Trophoblast cell (in vitro differentiated cells and primary cell): Measurements from ENCODE around the gene ITGB5.
"Not testable (repeated sequence)": the region's sequence is repeated elsewhere in the genome, so short reads cannot be mapped to it uniquely, and the experiment has no call there.

ENCODE experiments used
- DNase-seq, 2 donors: peaks; one replicate each; pipeline ENCODE4 v3.0.0-alpha.2; 2016
- H2AFZ ChIP-seq: 2 replicates; pipeline ENCODE4 v1.6.1; 2013; ENCODE audit warnings: low read length, moderate library complexity, mild to moderate bottlenecking; ENCODE audit not compliant: insufficient read depth, poor library complexity
- H2AK5ac ChIP-seq: 2 replicates; pipeline ENCODE4 v1.6.1; 2013; ENCODE audit warnings: mild to moderate bottlenecking, low read length
- H2BK120ac ChIP-seq: 2 replicates; pipeline ENCODE4 v1.6.1; 2013; ENCODE audit warnings: low read length, mild to moderate bottlenecking, moderate library complexity; ENCODE audit not compliant: insufficient read depth, poor library complexity
- H2BK12ac ChIP-seq: 2 replicates; pipeline ENCODE4 v1.6.1; 2013; ENCODE audit warnings: mild to moderate bottlenecking, low read length, moderate library complexity
- H2BK5ac ChIP-seq: 2 replicates; pipeline ENCODE4 v1.6.1; 2013; ENCODE audit warnings: low read length, low read depth, moderate library complexity, mild to moderate bottlenecking; ENCODE audit not compliant: poor library complexity
- H3K14ac ChIP-seq: 2 replicates; pipeline ENCODE4 v1.6.1; 2013; ENCODE audit warnings: mild to moderate bottlenecking, low read length
- H3K18ac ChIP-seq: 2 replicates; pipeline ENCODE4 v1.6.1; 2013; ENCODE audit warnings: mild to moderate bottlenecking, low read length
- H3K23ac ChIP-seq: 2 replicates; pipeline ENCODE4 v1.6.1; 2013; ENCODE audit warnings: low read length
- H3K27ac ChIP-seq: 2 replicates; pipeline ENCODE4 v1.5.1; 2013; ENCODE audit warnings: low read depth, mild to moderate bottlenecking, inconsistent platforms, low read length, moderate library complexity
- H3K27me3 ChIP-seq: 2 replicates; pipeline ENCODE4 v1.6.1; 2013; ENCODE audit warnings: inconsistent platforms, mild to moderate bottlenecking, low read length, moderate library complexity; ENCODE audit not compliant: insufficient read depth
- H3K36me3 ChIP-seq, 2 experiments: 1 replicate in 1 of 2; 2 replicates in 1 of 2; pipeline ENCODE4 v1.6.1; 2013; ENCODE audit warnings: low read length in 2 of 2, mild to moderate bottlenecking in 2 of 2, moderate library complexity in 1 of 2; ENCODE audit not compliant: insufficient read depth in 2 of 2, control insufficient read depth in 1 of 2
- H3K4ac ChIP-seq: 2 replicates; pipeline ENCODE4 v1.6.1; 2013; ENCODE audit warnings: low read depth, mild to moderate bottlenecking, low read length, moderate library complexity
- H3K4me1 ChIP-seq, 2 experiments: 1 replicate in 1 of 2; 2 replicates in 1 of 2; pipeline ENCODE4 v1.6.1; 2013; ENCODE audit warnings: low read length in 2 of 2, mild to moderate bottlenecking in 2 of 2, moderate library complexity in 1 of 2; ENCODE audit not compliant: insufficient read depth in 2 of 2, control insufficient read depth in 1 of 2
- H3K4me2 ChIP-seq: 2 replicates; pipeline ENCODE4 v1.6.1; 2013; ENCODE audit warnings: inconsistent platforms, mild to moderate bottlenecking, low read length, moderate library complexity
- H3K4me3 ChIP-seq: 2 replicates; pipeline ENCODE4 v1.5.1; 2013; ENCODE audit warnings: mild to moderate bottlenecking, low read depth, low read length, inconsistent platforms
- H3K79me1 ChIP-seq: one replicate; pipeline ENCODE4 v1.6.1; 2013; ENCODE audit warnings: low read length
- H3K79me2 ChIP-seq: 2 replicates; pipeline ENCODE4 v1.6.1; 2013; ENCODE audit warnings: low read length, mild to moderate bottlenecking; ENCODE audit not compliant: control insufficient read depth, insufficient read depth, poor library complexity
- H3K9ac ChIP-seq: 2 replicates; pipeline ENCODE4 v1.6.1; 2013; ENCODE audit warnings: mild to moderate bottlenecking, low read length
- H3K9me3 ChIP-seq: 2 replicates; pipeline ENCODE4 v1.6.1; 2013; ENCODE audit warnings: low read depth, mild to moderate bottlenecking, control low read depth, inconsistent platforms, low read length; ENCODE audit not compliant: insufficient read depth
- H4K12ac ChIP-seq: 2 replicates; pipeline ENCODE4 v1.6.1; 2013; ENCODE audit warnings: low read depth, mild to moderate bottlenecking, low read length, moderate library complexity
- H4K8ac ChIP-seq: 2 replicates; pipeline ENCODE4 v1.6.1; 2013; ENCODE audit warnings: low read depth, mild to moderate bottlenecking, low read length, moderate library complexity
- H4K91ac ChIP-seq: one replicate; pipeline ENCODE4 v1.6.1; 2013; ENCODE audit warnings: low read depth, mild to moderate bottlenecking, low read length, moderate library complexity
- WGBS: extraction: QIAGEN DNeasy Blood & Tissue Kit; methylation state at CpG from one replicate; pipeline ENCODE4 v1.1.7; 2013; ENCODE audit warnings: missing lambda C conversion rate; ENCODE audit not compliant: insufficient read length, insufficient coverage; ENCODE audit errors: extremely low coverage; 5-methylcytosine and 5-hydroxymethylcytosine counted together

Gene ITGB5

DNA sequence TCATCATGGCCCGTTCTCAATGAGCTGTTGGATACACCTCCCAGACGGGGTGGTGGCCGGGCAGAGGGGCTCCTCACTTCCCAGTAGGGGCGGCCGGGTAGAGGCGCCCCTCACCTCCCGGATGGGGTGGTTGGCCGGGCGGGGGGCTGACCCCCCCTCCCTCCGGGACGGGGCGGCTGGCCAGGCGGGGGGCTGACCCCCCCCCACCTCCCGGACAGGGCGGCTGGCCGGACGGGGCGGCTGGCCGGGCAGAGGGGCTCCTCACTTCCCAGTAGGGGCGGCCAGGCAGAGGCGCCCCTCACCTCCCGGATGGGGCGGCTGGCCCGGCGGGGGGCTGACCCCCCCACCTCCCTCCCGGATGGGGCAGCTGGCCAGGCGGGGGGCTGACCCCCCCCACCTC is 137.3 kb downstream of the ITGB5 start:
- not testable (repeated sequence) for H3K27me3 ChIP-seq, H4K12ac ChIP-seq, H2AFZ ChIP-seq, H3K27ac ChIP-seq, H3K4me3 ChIP-seq, H3K18ac ChIP-seq, H4K8ac ChIP-seq, H2AK5ac ChIP-seq, H3K23ac ChIP-seq, H3K79me2 ChIP-seq, H2BK120ac ChIP-seq, H3K14ac ChIP-seq, H3K4me2 ChIP-seq, H4K91ac ChIP-seq, H3K9me3 ChIP-seq, H3K4ac ChIP-seq, H2BK12ac ChIP-seq, DNase-seq, H3K9ac ChIP-seq, H3K4me1 ChIP-seq, H2BK5ac ChIP-seq, H3K79me1 ChIP-seq
- WGBS = no CpG with 5 or more reads among the region's 27 CpGs
- H3K36me3 ChIP-seq = peaks cover 14 to 21% of the 10 kb centered on the region in 2 experiments

- Histone ChIP-seq H3K27ac (no peak overlapping the region), H2AFZ (no peak overlapping the region), H3K79me2 (peaks cover 2% of the 10 kb centered on the region), H4K91ac (no peak overlapping the region), H3K4ac (no peak overlapping the region), H2BK12ac (no peak overlapping the region), H3K23ac (no peak overlapping the region), H3K27me3 (no peaks in the 10 kb centered on the region), H3K14ac (no peak overlapping the region), H2AK5ac (no peak overlapping the region), H3K4me2 (no peak overlapping the region), H3K18ac (no peak overlapping the region), H3K4me1 (peaks cover 0 to 4% of the 10 kb centered on the region in 2 experiments), H3K36me3 (peaks cover 17 to 31% of the 10 kb centered on the region in 2 experiments), H3K79me1 (no peaks in the 10 kb centered on the region), H4K12ac (no peak overlapping the region), H2BK5ac (no peak overlapping the region), H4K8ac (no peak overlapping the region), H3K4me3 (no peak overlapping the region), H2BK120ac (peak overlapping the region; percentile 27), H3K9me3 (no peaks in the 10 kb centered on the region), H3K9ac (no peak overlapping the region)
- no peak for DNase-seq
- no CpG with 5 or more reads among the region's 8 CpGs for WGBS
Observed at GRCh38 chr3:124748560-124749198, 138.5 kb downstream of the ITGB5 start.

GRCh38 chr3:124747111-124747981 is 139.8 kb downstream of the ITGB5 start:
- H3K79me1 ChIP-seq = no peaks in the 10 kb centered on the region
- no peaks in the 10 kb centered on the region for H3K27me3 ChIP-seq
- no peak overlapping the region for H3K4ac ChIP-seq
- H2BK5ac ChIP-seq = no peak overlapping the region
- no peak overlapping the region for H3K23ac ChIP-seq
- peaks cover 20 to 31% of the 10 kb centered on the region in 2 experiments for H3K36me3 ChIP-seq
- H3K9me3 ChIP-seq = no peaks in the 10 kb centered on the region
- no peak overlapping the region for H2AFZ ChIP-seq
- no peak overlapping the region for H4K12ac ChIP-seq
- no peak overlapping the region for H4K91ac ChIP-seq
- no peak overlapping the region for H3K9ac ChIP-seq
- H3K14ac ChIP-seq = no peak overlapping the region
- no CpG with 5 or more reads among the region's 14 CpGs for WGBS
- H3K4me2 ChIP-seq = no peak overlapping the region
- peaks cover 2% of the 10 kb centered on the region for H3K79me2 ChIP-seq
- H2BK120ac ChIP-seq = no peak overlapping the region
- DNase-seq = no peak
- no peak overlapping the region for H4K8ac ChIP-seq
- no peak overlapping the region for H2AK5ac ChIP-seq
- no peak overlapping the region for H2BK12ac ChIP-seq
- H3K18ac ChIP-seq = no peak overlapping the region
- no peak overlapping the region for H3K4me3 ChIP-seq
- peaks cover 0 to 4% of the 10 kb centered on the region in 2 experiments for H3K4me1 ChIP-seq
- no peak overlapping the region for H3K27ac ChIP-seq

DNA sequence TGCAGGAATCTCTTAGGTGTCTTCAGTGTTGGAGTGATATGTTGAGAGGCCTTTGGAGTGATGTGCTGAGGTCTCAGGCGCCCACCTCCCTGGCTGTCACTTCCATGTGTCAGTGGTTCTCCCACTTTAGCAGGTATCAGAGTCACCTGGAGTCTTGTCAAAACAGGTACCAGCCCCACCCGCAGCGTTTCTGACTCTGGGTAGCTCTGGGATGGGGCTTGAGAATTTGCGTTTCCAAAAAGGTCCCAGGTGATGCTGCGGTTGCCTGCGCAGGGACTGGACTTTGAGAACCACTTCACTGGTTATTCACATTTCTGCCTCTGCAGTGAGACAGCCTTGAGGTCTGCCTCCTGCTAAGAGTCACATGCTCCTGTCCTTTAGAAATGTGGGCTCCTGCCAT is 141.4 kb downstream of the ITGB5 start:
- Histone ChIP-seq H3K27me3 (no peaks in the 10 kb centered on the region), H2BK5ac (no peak overlapping the region)

More for the DNA sequence above, 141.4 kb downstream of the ITGB5 start:
- H3K79me1 ChIP-seq = no peaks in the 10 kb centered on the region
- H3K18ac ChIP-seq = no peak overlapping the region
- H3K79me2 ChIP-seq = no peaks in the 10 kb centered on the region
- no peak overlapping the region for H2BK12ac ChIP-seq
- H3K4me2 ChIP-seq = no peak overlapping the region
- H2BK120ac ChIP-seq = no peak overlapping the region
- peaks cover 0 to 4% of the 10 kb centered on the region in 2 experiments for H3K4me1 ChIP-seq
- H3K23ac ChIP-seq = no peak overlapping the region
- DNase-seq = peak in 1 of 2 donors; percentile 16
- no peak overlapping the region for H4K91ac ChIP-seq
- H3K9me3 ChIP-seq = no peaks in the 10 kb centered on the region
- no peak overlapping the region for H3K9ac ChIP-seq
- no peak overlapping the region for H2AFZ ChIP-seq
- no peak overlapping the region for H4K8ac ChIP-seq
- no CpG with 5 or more reads among the region's 6 CpGs for WGBS
- no peak overlapping the region for H3K14ac ChIP-seq
- H3K36me3 ChIP-seq = peaks cover 23 to 38% of the 10 kb centered on the region in 2 experiments
- no peak overlapping the region for H4K12ac ChIP-seq
- no peak overlapping the region for H3K4me3 ChIP-seq
- no peak overlapping the region for H3K27ac ChIP-seq
- no peak overlapping the region for H3K4ac ChIP-seq
- no peak overlapping the region for H2AK5ac ChIP-seq
